Measurements from ENCODE around the gene PPP1CC.
"Not testable (repeated sequence)": the region's sequence is repeated elsewhere in the genome, so short reads cannot be mapped to it uniquely, and the experiment has no call there.

Gene PPP1CC

GRCh38 chr12:110726028-110726427 is 16.7 kb downstream of the PPP1CC start:
- Mint-ChIP-seq H3K4me1 (peaks cover 26% of the 10 kb centered on the region), H3K27me3 (no peaks in the 10 kb centered on the region), H3K4me3 (peak overlapping the region; percentile 61), H3K27ac (peak overlapping the region; percentile 97), H3K36me3 (peaks cover 40% of the 10 kb centered on the region), H3K9me3 (no peaks in the 10 kb centered on the region)
- ATAC-seq (ENCODE audit: low read depth) (no peak), DNase-seq (ENCODE audit: low spot score in 2 of 2) (no peak)

- Mint-ChIP-seq H3K36me3 (peaks cover 41% of the 10 kb centered on the region), H3K27ac (peak overlapping the region; percentile 97), H3K4me1 (peaks cover 24% of the 10 kb centered on the region), H3K4me3 (no peak overlapping the region), H3K27me3 (no peaks in the 10 kb centered on the region), H3K9me3 (no peaks in the 10 kb centered on the region)
- DNase-seq (ENCODE audit: low spot score in 2 of 2) (no peak), ATAC-seq (ENCODE audit: low read depth) (no peak)
Measured at GRCh38 chr12:110725267-110725666, 17.4 kb downstream of the PPP1CC start.

- Mint-ChIP-seq H3K27ac (peak overlapping the region; percentile 78), H3K36me3 (peaks cover 43% of the 10 kb centered on the region), H3K4me1 (peaks cover 33% of the 10 kb centered on the region)
- DNase-seq (ENCODE audit: low spot score in 2 of 2); H3K9me3 Mint-ChIP-seq; H3K27me3 Mint-ChIP-seq; ATAC-seq (ENCODE audit: low read depth); H3K4me3 Mint-ChIP-seq: not testable (repeated sequence)
Measured at GRCh38 chr12:110722892-110723291, 19.8 kb downstream of the PPP1CC start.

GRCh38 chr12:110721570-110721969 is 21.1 kb downstream of the PPP1CC start:
- H3K36me3 Mint-ChIP-seq, result peaks cover 42% of the 10 kb centered on the region
- no peaks in the 10 kb centered on the region for H3K27me3 Mint-ChIP-seq
- H3K9me3 Mint-ChIP-seq, result no peaks in the 10 kb centered on the region
- no peak for DNase-seq (ENCODE audit: low spot score in 2 of 2)
- peaks cover 28% of the 10 kb centered on the region for H3K4me1 Mint-ChIP-seq
- no peak for ATAC-seq (ENCODE audit: low read depth)
- H3K4me3 Mint-ChIP-seq, result no peak overlapping the region
- H3K27ac Mint-ChIP-seq, result peak overlapping the region; percentile 14

GRCh38 chr12:110720516-110720915 is 22.2 kb downstream of the PPP1CC start:
- H3K36me3 Mint-ChIP-seq, result peaks cover 38% of the 10 kb centered on the region
- ATAC-seq (ENCODE audit: low read depth), result no peak
- H3K4me1 Mint-ChIP-seq, result peaks cover 22% of the 10 kb centered on the region
- no peak overlapping the region for H3K4me3 Mint-ChIP-seq
- peak overlapping the region; percentile 98 for H3K27ac Mint-ChIP-seq
- DNase-seq (ENCODE audit: low spot score in 2 of 2), result no peak
- no peaks in the 10 kb centered on the region for H3K27me3 Mint-ChIP-seq
- H3K9me3 Mint-ChIP-seq, result no peaks in the 10 kb centered on the region

- Mint-ChIP-seq H3K4me1 (peaks cover 18% of the 10 kb centered on the region), H3K27ac (peak overlapping the region; percentile 98), H3K27me3 (no peaks in the 10 kb centered on the region), H3K36me3 (peaks cover 29% of the 10 kb centered on the region), H3K4me3 (peak overlapping the region; percentile 66), H3K9me3 (no peaks in the 10 kb centered on the region)
- ATAC-seq (ENCODE audit: low read depth), result peak; percentile 91
- peak in 1 of 2 donors; percentile 21 for DNase-seq (ENCODE audit: low spot score in 2 of 2)
Measured at GRCh38 chr12:110718222-110718908, 24.3 kb downstream of the PPP1CC start.

GRCh38 chr12:110717037-110717436 is 25.7 kb downstream of the PPP1CC start:
- Mint-ChIP-seq H3K27me3 (no peaks in the 10 kb centered on the region), H3K9me3 (no peaks in the 10 kb centered on the region), H3K4me3 (no peak overlapping the region), H3K27ac (peak overlapping the region; percentile 98), H3K36me3 (peaks cover 23% of the 10 kb centered on the region), H3K4me1 (peaks cover 20% of the 10 kb centered on the region)
- no peak for DNase-seq (ENCODE audit: low spot score in 2 of 2)
- no peak for ATAC-seq (ENCODE audit: low read depth)

- H3K4me1 Mint-ChIP-seq, result peaks cover 11% of the 10 kb centered on the region
- ATAC-seq (ENCODE audit: low read depth) (no peak), DNase-seq (ENCODE audit: low spot score in 2 of 2) (no peak)
- H3K4me3 Mint-ChIP-seq, result no peak overlapping the region
- peaks cover 4% of the 10 kb centered on the region for H3K36me3 Mint-ChIP-seq
- H3K27me3 Mint-ChIP-seq, result no peaks in the 10 kb centered on the region
- H3K9me3 Mint-ChIP-seq, result no peaks in the 10 kb centered on the region
- no peak overlapping the region for H3K27ac Mint-ChIP-seq
Measured at GRCh38 chr12:110708917-110709316, 33.8 kb downstream of the PPP1CC start.

- no peak for ATAC-seq (ENCODE audit: low read depth)
- Mint-ChIP-seq H3K4me3 (no peak overlapping the region), H3K27me3 (no peaks in the 10 kb centered on the region), H3K9me3 (no peaks in the 10 kb centered on the region), H3K27ac (no peak overlapping the region), H3K4me1 (peaks cover 9% of the 10 kb centered on the region), H3K36me3 (peaks cover 4% of the 10 kb centered on the region)
- DNase-seq (ENCODE audit: low spot score in 2 of 2), result no peak
Measured at GRCh38 chr12:110705309-110705708, 37.4 kb downstream of the PPP1CC start.

- H3K36me3 Mint-ChIP-seq, result peaks cover 2% of the 10 kb centered on the region
- no peaks in the 10 kb centered on the region for H3K27me3 Mint-ChIP-seq
- DNase-seq (ENCODE audit: low spot score in 2 of 2) (no peak), ATAC-seq (ENCODE audit: low read depth) (peak; percentile 48)
- H3K4me1 Mint-ChIP-seq, result peaks cover 9% of the 10 kb centered on the region
- H3K27ac Mint-ChIP-seq, result no peak overlapping the region
- no peak overlapping the region for H3K4me3 Mint-ChIP-seq
- no peaks in the 10 kb centered on the region for H3K9me3 Mint-ChIP-seq
Measured at GRCh38 chr12:110704750-110705149, 37.9 kb downstream of the PPP1CC start.

- Mint-ChIP-seq H3K9me3 (no peaks in the 10 kb centered on the region), H3K27me3 (no peaks in the 10 kb centered on the region), H3K27ac (no peak overlapping the region), H3K36me3 (peaks cover 2% of the 10 kb centered on the region), H3K4me1 (peaks cover 11% of the 10 kb centered on the region), H3K4me3 (no peak overlapping the region)
- DNase-seq (ENCODE audit: low spot score in 2 of 2) (no peak), ATAC-seq (ENCODE audit: low read depth) (no peak)
Measured at GRCh38 chr12:110704231-110704630, 38.5 kb downstream of the PPP1CC start.

GRCh38 chr12:110702081-110702480 is 40.6 kb downstream of the PPP1CC start:
- Mint-ChIP-seq H3K9me3 (no peaks in the 10 kb centered on the region), H3K4me1 (peaks cover 22% of the 10 kb centered on the region), H3K4me3 (no peak overlapping the region), H3K27me3 (no peaks in the 10 kb centered on the region), H3K36me3 (no peaks in the 10 kb centered on the region), H3K27ac (no peak overlapping the region)
- DNase-seq (ENCODE audit: low spot score in 2 of 2) (no peak), ATAC-seq (ENCODE audit: low read depth) (no peak)

GRCh38 chr12:110699591-110700445 is 42.9 kb downstream of the PPP1CC start:
- ATAC-seq (ENCODE audit: low read depth) (no peak), DNase-seq (ENCODE audit: low spot score in 2 of 2) (no peak)
- Mint-ChIP-seq H3K27ac (no peak overlapping the region), H3K36me3 (no peaks in the 10 kb centered on the region), H3K9me3 (peaks cover 2% of the 10 kb centered on the region), H3K4me1 (peaks cover 29% of the 10 kb centered on the region), H3K4me3 (no peak overlapping the region), H3K27me3 (no peaks in the 10 kb centered on the region)

GRCh38 chr12:110698171-110698902 is 44.4 kb downstream of the PPP1CC start:
- Mint-ChIP-seq H3K9me3 (peaks cover 2% of the 10 kb centered on the region), H3K4me1 (peaks cover 41% of the 10 kb centered on the region), H3K4me3 (peak overlapping the region; percentile 61), H3K27ac (peak overlapping the region; percentile 85), H3K27me3 (no peaks in the 10 kb centered on the region), H3K36me3 (no peaks in the 10 kb centered on the region)
- DNase-seq (ENCODE audit: low spot score in 2 of 2), result peak; percentile 69 to 81
- peak; percentile 100 for ATAC-seq (ENCODE audit: low read depth)
